HG03097 (cell line): ENCODE results near the gene SLC6A3.
"Not testable (repeated sequence)": the region's sequence is repeated elsewhere in the genome, so short reads cannot be mapped to it uniquely, and the experiment has no call there.

Source experiments
- ATAC-seq: cut with Tn5 transposase; IDR thresholded peaks from one replicate; pipeline ENCODE4 v1.9.1; 2021; ENCODE audit not compliant: unreplicated experiment, low FRiP score

The SLC6A3 gene

GRCh38 chr5:1478271-1479035 is 33.2 kb upstream of the SLC6A3 start:
- no peak for ATAC-seq

GRCh38 chr5:1477341-1477740 is 32.1 kb upstream of the SLC6A3 start:
- ATAC-seq = no peak

- no peak for ATAC-seq
These were observed 31.7 kb upstream of the SLC6A3 start for GRCh38 chr5:1476967-1477310.

GRCh38 chr5:1476181-1476966 is 31.1 kb upstream of the SLC6A3 start:
- ATAC-seq = no peak

- ATAC-seq = not testable (repeated sequence)
These were observed 30.3 kb upstream of the SLC6A3 start for GRCh38 chr5:1475544-1475900.

- no peak for ATAC-seq
These were observed 29.8 kb upstream of the SLC6A3 start for GRCh38 chr5:1474866-1475543.

- no peak for ATAC-seq
These were observed 29.1 kb upstream of the SLC6A3 start for GRCh38 chr5:1474183-1474839.

- no peak for ATAC-seq
These were observed 28.5 kb upstream of the SLC6A3 start for GRCh38 chr5:1473746-1474145.

- no peak for ATAC-seq
These were observed 27.9 kb upstream of the SLC6A3 start for GRCh38 chr5:1472964-1473628.

- ATAC-seq = no peak
These were observed 27.0 kb upstream of the SLC6A3 start for GRCh38 chr5:1471997-1472963.

- no peak for ATAC-seq
These were observed 26.1 kb upstream of the SLC6A3 start for GRCh38 chr5:1471240-1471853.

GRCh38 chr5:1470762-1471211 is 25.5 kb upstream of the SLC6A3 start:
- no peak for ATAC-seq

GRCh38 chr5:1468629-1469527 is 23.6 kb upstream of the SLC6A3 start:
- no peak for ATAC-seq

GRCh38 chr5:1468247-1468612 is 23.0 kb upstream of the SLC6A3 start:
- no peak for ATAC-seq

- no peak for ATAC-seq
These were observed 22.4 kb upstream of the SLC6A3 start for GRCh38 chr5:1467341-1468246.

- ATAC-seq = no peak
These were observed 21.5 kb upstream of the SLC6A3 start for GRCh38 chr5:1466631-1467265.
